ENCODE data around the gene ACSS1. TPM values are rescaled to one million over a fixed set of nuclear protein-coding genes. Genes with fewer than 3 reads are reported as not detected.

Gene ACSS1
- polyA plus RNA-seq, 2 of the 4 experiments (the other 2 are of a cell fraction): 7.2 to 7.6 TPM

- Histone ChIP-seq H3K4me3 (peak overlapping the region; percentile 90), H3K4me2 (peak overlapping the region; percentile 97), H3K4me1 (peaks cover 48% of the 10 kb centered on the region), H3K27ac (peak overlapping the region; percentile 88 to 89), H3K9me3 (no peaks in the 10 kb centered on the region)
- POLR2A ChIA-PET: interaction anchor here (1.3 kb wide), 1 partner anchor 9 kb away, joined by 3 read pairs; no protein-coding TSS in a partner anchor
- no peak for FAIRE-seq
- 1% methylated on average over 20 of the region's 86 CpGs for WGBS (ENCODE audit: missing lambda C conversion rate)
- ATAC-seq: peak; percentile 68 to 81
- CTCF ChIA-PET: interaction anchor here (0.9 to 9.7 kb wide), 8 partner anchors 19 to 214 kb away, joined by 3 to 130 read pairs (median 4); partner anchors contain the start of gene APMAP
- TF ChIP-seq KDM5A (IDR thresholded peaks at IDR 0.05) (no peak), JUN (IDR thresholded peaks at IDR 0.05) (peak in 1 of 2 experiments; percentile 51; a peak in 2 of 5 replicates), RNF2 (IDR thresholded peaks at IDR 0.05; ENCODE audit: borderline replicate concordance, low read depth) (peak; percentile 76; the same call in 1 of the 2 replicates), PHF8 (IDR thresholded peaks at IDR 0.05; ENCODE audit: borderline replicate concordance, low read depth) (peak; percentile 45), MYC (IDR thresholded peaks at IDR 0.05; ENCODE audit: borderline replicate concordance, low read length) (peak; percentile 42), BCL3 (IDR thresholded peaks at IDR 0.05) (peak; percentile 17; the same call in 2 of the 3 replicates), RAD21 (conservative IDR thresholded peaks at IDR 0.05 in 1 of 2, IDR thresholded peaks at IDR 0.05 in 1 of 2) (no peak; a peak in 1 of 5 replicates), HOXB5 (CRISPR knock-in tag; IDR thresholded peaks at IDR 0.05) (peak; percentile 69), MAX (IDR thresholded peaks at IDR 0.05) (peak; percentile 76; the same call in 1 of the 2 replicates), HOXB13 (CRISPR knock-in tag; IDR thresholded peaks at IDR 0.05; ENCODE audit: low read depth) (peak; percentile 26; the same call in 1 of the 2 replicates)
- TF ChIP-seq, protein P1, sequence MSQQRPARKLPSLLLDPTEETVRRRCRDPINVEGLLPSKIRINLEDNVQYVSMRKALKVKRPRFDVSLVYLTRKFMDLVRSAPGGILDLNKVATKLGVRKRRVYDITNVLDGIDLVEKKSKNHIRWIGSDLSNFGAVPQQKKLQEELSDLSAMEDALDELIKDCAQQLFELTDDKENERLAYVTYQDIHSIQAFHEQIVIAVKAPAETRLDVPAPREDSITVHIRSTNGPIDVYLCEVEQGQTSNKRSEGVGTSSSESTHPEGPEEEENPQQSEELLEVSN (IDR thresholded peaks at IDR 0.05; ENCODE audit: borderline replicate concordance, low read depth): peak; percentile 75; the same call in 1 of the 2 replicates
- peak; percentile 64 to 85 for DNase-seq (ENCODE audit: low read depth in 1 of 2, low spot score in 1 of 2)
Observed at GRCh38 chr20:25057234-25058050, 497 bp downstream of the ACSS1 start.

- ChIA-PET CTCF (interaction anchor here (0.9 to 9.7 kb wide), 7 partner anchors 9 to 215 kb away, joined by 3 to 130 read pairs (median 4); partner anchors contain the start of gene APMAP), POLR2A (no interaction called here)
- no peak for FAIRE-seq
- no peak for DNase-seq (ENCODE audit: low read depth in 1 of 2, low spot score in 1 of 2)
- Histone ChIP-seq H3K27ac (peak overlapping the region; percentile 88 to 89), H3K4me1 (peaks cover 49% of the 10 kb centered on the region), H3K4me3 (peak overlapping the region; percentile 90), H3K9me3 (no peaks in the 10 kb centered on the region), H3K4me2 (peak overlapping the region; percentile 97)
- 17% methylated on average over 17 of the region's 24 CpGs for WGBS (ENCODE audit: missing lambda C conversion rate)
- no peak; a peak in 2 of 6 replicates for ATAC-seq
- no peak for TF ChIP-seq MAZ (IDR thresholded peaks at IDR 0.05; ENCODE audit: borderline replicate concordance, low read depth, low read length)
Observed at GRCh38 chr20:25056690-25057233, 1.2 kb downstream of the ACSS1 start.

DNA sequence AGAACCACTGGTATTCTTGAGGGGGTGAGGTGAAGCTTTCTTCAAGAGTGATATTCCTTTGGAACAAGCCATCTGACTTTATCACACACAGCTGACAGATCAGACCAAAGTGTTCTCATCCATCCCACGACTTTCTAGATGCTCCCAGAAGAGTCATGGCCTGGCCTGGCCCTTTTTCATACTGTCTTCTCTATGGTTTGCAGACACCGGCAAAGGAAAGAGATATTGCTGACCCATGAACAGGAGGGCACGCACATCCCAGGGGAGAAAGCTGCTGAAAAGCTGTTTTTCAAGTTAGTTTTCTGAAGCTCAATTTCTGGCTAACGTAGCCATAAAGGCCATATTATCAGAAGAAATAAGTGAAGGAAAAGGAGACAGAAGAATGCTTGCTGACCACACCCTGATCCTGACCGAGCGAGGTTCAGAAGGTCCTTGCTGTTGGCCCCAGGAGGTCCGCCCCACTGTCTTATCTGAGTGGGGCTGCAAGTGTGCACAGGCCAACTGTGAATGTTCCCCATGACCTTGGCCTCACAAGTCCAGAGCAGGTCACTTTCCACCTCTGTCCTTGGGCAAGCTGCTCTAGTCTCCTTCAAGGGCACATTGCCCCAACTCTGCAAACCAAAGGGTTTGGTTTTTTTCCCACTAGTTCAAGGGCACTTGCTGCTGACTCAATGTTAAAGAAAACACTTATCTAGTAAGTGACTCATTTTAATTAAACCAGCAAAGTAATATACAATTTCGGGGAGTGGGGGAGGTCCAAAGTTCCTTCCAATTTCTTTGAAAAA lies 2.0 kb downstream of the ACSS1 start:
- no peak for ATAC-seq
- H3K4me1 ChIP-seq: peaks cover 44% of the 10 kb centered on the region
- H3K9me3 ChIP-seq: no peaks in the 10 kb centered on the region
- DNase-seq (ENCODE audit: low read depth in 1 of 2, low spot score in 1 of 2): no peak
- 85% methylated on average over 8 of the region's 8 CpGs for WGBS (ENCODE audit: missing lambda C conversion rate)
- FAIRE-seq: peak; percentile 18
- ChIA-PET CTCF (interaction anchor here (1.0 to 3.0 kb wide), 6 partner anchors 10 to 343 kb away, joined by 3 to 11 read pairs (median 4); no protein-coding TSS in a partner anchor), POLR2A (no interaction called here)
- no peak overlapping the region for H3K27ac ChIP-seq
- TF ChIP-seq CBX8 (IDR thresholded peaks at IDR 0.05) (no peak), USF2 (IDR thresholded peaks at IDR 0.05) (no peak), NFE2L2 (conservative IDR thresholded peaks at IDR 0.05; ENCODE audit: low read length) (no peak), JUN (IDR thresholded peaks at IDR 0.05) (no peak), MAFK (IDR thresholded peaks at IDR 0.05; ENCODE audit: partially characterized antibody) (no peak), FOSB (CRISPR knock-in tag; IDR thresholded peaks at IDR 0.05) (no peak), MYC (IDR thresholded peaks at IDR 0.05; ENCODE audit: borderline replicate concordance, low read length) (no peak), RCOR1 (IDR thresholded peaks at IDR 0.05; ENCODE audit: low read depth, low read length) (no peak), EHMT2 (IDR thresholded peaks at IDR 0.05; ENCODE audit: low read depth) (no peak), KDM1A (IDR thresholded peaks at IDR 0.05; ENCODE audit: low read depth) (no peak), HOXB5 (CRISPR knock-in tag; IDR thresholded peaks at IDR 0.05) (no peak)
- TF ChIP-seq, protein P2, sequence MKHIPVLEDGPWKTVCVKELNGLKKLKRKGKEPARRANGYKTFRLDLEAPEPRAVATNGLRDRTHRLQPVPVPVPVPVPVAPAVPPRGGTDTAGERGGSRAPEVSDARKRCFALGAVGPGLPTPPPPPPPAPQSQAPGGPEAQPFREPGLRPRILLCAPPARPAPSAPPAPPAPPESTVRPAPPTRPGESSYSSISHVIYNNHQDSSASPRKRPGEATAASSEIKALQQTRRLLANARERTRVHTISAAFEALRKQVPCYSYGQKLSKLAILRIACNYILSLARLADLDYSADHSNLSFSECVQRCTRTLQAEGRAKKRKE (CRISPR knock-in tag; IDR thresholded peaks at IDR 0.05; ENCODE audit: low read depth): no peak
- H3K4me3 ChIP-seq: no peak overlapping the region
- peak overlapping the region; percentile 97 for H3K4me2 ChIP-seq

Data from A549 (cell line).